BE2C (cell line): Measurements from ENCODE around the gene GPSM1.
"Not testable (repeated sequence)": the region's sequence is repeated elsewhere in the genome, so short reads cannot be mapped to it uniquely, and the experiment has no call there.

ENCODE experiments used
- DNase-seq: peaks from one replicate; pipeline ENCODE4 v3.0.0-alpha.2; 2020
- H3K27me3 ChIP-seq: fragments of 250-450 bp; sonication (Bioruptor Pico); 2 replicates; pipeline ENCODE4 v1.5.1; 2020; ENCODE audit warnings: mild to moderate bottlenecking
- H3K36me3 ChIP-seq: fragments of 250-450 bp; sonication (Bioruptor Pico); 2 replicates; pipeline ENCODE4 v1.5.1; 2020; ENCODE audit warnings: mild to moderate bottlenecking
- H3K4me1 ChIP-seq: fragments of 250-450 bp; sonication (Bioruptor Pico); 2 replicates; pipeline ENCODE4 v1.5.1; 2020
- H3K4me3 ChIP-seq: 2 replicates; pipeline ENCODE4 v1.5.1; 2011; ENCODE audit warnings: low read depth, low read length
- H3K9me3 ChIP-seq: fragments of 250-450 bp; sonication (Bioruptor Pico); 2 replicates; pipeline ENCODE4 v1.5.1; 2020
- TF ChIP-seq, protein P1 (sequence below): IDR thresholded peaks from 2 replicates; pipeline ENCODE4 v1.5.1; 2012; ENCODE audit warnings: mild to moderate bottlenecking, low read depth, low read length

The GPSM1 gene

DNA sequence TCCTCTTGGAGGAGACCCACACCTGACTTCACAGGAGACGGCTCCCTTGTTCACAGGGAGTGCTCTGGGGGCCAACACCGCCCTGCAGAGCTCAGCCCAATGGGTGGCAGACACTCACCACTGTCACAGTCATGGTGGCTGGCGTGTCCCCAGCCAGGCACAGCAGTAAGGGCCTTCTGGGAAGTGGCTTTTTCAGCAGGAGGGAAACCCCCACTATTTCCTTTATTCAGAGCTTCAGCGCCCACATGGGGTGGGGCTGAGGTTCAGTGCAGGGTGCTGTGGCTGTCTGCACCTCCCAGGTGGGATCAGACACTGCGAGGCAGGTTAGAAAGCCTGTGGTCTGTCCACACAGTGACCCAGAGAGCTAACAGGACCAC is 76.2 kb downstream of the GPSM1 start:
- no peak overlapping the region for H3K4me3 ChIP-seq
- H3K36me3 ChIP-seq = peaks cover 63% of the 10 kb centered on the region
- H3K9me3 ChIP-seq = no peaks in the 10 kb centered on the region
- H3K4me1 ChIP-seq = peaks cover 5% of the 10 kb centered on the region
- H3K27me3 ChIP-seq = no peaks in the 10 kb centered on the region
- no peak for DNase-seq
- TF ChIP-seq, protein P1, sequence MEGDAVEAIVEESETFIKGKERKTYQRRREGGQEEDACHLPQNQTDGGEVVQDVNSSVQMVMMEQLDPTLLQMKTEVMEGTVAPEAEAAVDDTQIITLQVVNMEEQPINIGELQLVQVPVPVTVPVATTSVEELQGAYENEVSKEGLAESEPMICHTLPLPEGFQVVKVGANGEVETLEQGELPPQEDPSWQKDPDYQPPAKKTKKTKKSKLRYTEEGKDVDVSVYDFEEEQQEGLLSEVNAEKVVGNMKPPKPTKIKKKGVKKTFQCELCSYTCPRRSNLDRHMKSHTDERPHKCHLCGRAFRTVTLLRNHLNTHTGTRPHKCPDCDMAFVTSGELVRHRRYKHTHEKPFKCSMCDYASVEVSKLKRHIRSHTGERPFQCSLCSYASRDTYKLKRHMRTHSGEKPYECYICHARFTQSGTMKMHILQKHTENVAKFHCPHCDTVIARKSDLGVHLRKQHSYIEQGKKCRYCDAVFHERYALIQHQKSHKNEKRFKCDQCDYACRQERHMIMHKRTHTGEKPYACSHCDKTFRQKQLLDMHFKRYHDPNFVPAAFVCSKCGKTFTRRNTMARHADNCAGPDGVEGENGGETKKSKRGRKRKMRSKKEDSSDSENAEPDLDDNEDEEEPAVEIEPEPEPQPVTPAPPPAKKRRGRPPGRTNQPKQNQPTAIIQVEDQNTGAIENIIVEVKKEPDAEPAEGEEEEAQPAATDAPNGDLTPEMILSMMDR = no peak

DNA sequence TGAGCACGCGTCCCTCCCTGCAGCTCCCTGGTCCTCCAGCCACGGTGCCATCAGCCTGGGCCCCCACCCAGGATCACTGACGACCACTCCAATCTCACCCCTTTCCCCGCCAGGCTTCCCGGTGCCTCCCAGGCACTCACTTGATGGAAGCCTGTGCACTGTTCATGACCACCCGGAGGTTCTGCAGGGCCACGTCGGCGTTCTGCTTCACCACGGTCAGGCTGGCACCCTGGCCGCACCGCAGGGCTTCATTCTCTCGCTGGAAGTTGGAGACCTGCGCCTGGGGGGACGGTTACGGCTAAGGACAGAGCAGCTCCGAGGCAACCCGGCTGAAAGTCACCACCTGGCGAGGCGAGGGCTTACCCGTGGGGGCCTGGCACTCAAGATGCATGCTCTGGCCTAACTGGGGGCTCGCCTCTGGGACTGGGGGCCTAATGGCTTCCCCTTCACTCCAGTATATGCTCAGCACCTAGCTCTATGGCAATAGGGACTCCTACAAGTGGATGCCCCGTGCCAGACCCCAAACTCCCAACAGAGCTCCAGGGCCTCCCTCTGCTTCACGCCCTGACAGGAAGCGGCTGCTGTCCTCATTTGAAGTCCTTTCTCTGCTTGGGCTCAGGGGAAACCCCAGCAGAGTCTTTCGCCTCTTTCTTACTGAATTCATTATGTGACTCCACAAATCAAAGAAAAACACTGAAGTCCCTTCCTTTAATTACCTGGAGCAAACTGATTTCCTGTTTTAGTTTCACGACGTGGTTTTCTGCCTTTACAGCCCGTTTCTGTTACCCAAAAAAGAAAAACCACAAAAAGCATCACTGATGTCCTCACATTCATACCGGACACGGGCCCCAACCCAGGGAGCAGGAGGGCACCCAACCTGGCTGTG is 76.8 kb downstream of the GPSM1 start:
- Histone ChIP-seq H3K4me3 (no peak overlapping the region), H3K36me3 (peaks cover 66% of the 10 kb centered on the region), H3K27me3 (no peaks in the 10 kb centered on the region), H3K4me1 (peaks cover 5% of the 10 kb centered on the region), H3K9me3 (no peaks in the 10 kb centered on the region)
- TF ChIP-seq, protein P1 = no peak
- DNase-seq = no peak

DNA sequence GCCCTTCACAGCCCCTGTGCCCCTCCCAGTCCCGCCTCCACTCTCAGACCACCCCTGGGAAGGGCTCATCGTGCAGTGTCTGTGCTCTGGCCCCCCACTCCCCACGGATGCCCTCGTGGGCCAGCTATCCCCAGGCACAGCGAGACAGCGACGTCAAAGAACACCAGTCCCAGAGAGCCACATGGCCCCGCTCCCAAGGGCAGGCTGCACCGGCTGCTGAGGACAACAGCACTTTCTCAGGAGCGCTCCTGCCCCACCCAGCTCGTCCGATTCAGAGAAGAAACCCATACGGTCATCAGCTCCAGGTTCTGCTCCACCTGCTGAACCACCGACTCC is 77.4 kb downstream of the GPSM1 start:
- TF ChIP-seq, protein P1 = no peak
- Histone ChIP-seq H3K9me3 (no peaks in the 10 kb centered on the region), H3K27me3 (no peaks in the 10 kb centered on the region), H3K4me3 (no peak overlapping the region), H3K36me3 (peaks cover 66% of the 10 kb centered on the region), H3K4me1 (peaks cover 8% of the 10 kb centered on the region)
- DNase-seq = no peak

DNA sequence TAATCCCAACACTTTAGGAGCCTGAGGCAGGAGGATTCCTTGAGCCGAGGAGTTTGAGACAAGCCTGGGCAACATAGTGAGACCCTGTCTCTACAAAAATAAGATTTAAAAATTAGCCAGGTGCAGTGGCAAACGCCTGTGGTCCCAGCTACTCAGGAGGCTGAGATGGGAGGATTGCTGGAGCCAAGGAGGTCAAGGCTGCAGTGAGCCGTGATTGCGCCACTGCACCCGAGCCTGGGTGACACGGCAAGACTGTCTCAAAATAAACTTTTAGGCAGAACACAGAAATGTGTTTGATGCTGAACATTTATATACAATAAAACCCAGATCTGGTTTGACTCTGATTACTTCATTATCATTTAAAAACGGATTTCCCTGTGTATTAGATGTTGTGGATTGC is 78.1 kb downstream of the GPSM1 start:
- Histone ChIP-seq H3K9me3 (no peaks in the 10 kb centered on the region), H3K4me3 (no peak overlapping the region), H3K27me3 (no peaks in the 10 kb centered on the region), H3K4me1 (peaks cover 6% of the 10 kb centered on the region), H3K36me3 (peaks cover 66% of the 10 kb centered on the region)
- TF ChIP-seq, protein P1 = no peak
- no peak for DNase-seq

DNA sequence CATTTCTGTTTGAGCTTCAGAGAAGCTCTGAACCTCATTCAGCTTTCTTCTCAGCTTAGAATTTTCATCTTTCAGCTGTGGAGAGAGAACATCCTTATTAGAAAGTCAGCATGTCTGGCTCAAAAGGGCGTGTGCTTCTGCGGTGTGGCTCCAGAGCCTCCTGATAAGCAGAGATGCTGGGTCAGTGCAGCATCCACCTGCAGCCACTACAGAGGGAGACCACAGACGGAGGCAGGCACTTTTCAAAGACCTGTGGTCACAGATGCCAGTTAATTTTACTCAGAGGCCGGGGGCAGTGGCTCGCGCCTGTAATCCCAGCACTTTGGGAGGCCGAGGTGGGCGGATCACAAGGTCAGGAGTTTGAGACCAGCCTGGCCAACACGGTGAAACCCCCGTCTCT is 78.6 kb downstream of the GPSM1 start:
- H3K36me3 ChIP-seq = peaks cover 66% of the 10 kb centered on the region
- H3K4me3 ChIP-seq, H3K4me1 ChIP-seq, H3K9me3 ChIP-seq, DNase-seq, H3K27me3 ChIP-seq: not testable (repeated sequence)

DNA sequence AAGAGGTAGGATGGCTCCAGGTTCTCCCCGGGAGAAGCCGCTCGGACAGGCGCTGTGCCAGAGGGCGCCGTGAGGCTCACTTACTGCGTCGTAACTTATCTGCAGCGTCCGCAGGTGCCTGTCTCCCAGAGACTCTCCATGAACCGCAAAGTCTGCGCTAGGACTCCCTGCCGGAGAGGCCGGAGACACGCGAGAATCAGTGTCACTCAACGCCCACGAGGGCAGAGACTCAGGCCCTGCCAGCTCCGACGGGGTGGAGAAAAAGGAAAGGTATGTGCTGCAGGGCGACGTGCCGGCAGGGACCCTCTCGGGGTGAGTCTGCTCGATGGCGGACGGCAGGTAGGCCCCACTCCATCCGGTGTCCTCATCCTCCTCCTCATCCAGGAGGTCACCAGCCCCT is 79.7 kb downstream of the GPSM1 start:
- not testable (repeated sequence) for H3K9me3 ChIP-seq, H3K4me3 ChIP-seq, H3K27me3 ChIP-seq, H3K4me1 ChIP-seq, DNase-seq
- peaks cover 58% of the 10 kb centered on the region for H3K36me3 ChIP-seq

DNA sequence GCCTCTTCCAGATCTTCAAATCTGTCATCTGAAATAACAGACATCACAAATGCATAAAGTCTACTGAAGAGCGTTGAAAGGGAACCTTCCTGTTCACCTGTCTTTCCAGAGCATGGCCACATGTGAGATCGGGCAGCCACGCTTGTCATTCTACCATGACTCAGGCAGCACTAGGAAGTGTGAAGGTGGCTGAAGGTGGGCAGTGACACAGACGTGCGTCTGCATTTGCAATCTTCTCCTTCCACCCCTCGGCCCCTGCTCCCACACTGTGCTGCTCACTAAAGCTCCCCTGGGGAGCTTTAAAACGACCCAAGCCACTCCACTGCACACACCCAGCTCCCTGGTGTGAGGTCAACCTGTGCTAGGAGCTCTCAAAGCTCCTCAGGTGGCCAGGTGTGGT is 80.6 kb downstream of the GPSM1 start:
- no peaks in the 10 kb centered on the region for H3K27me3 ChIP-seq
- H3K4me1 ChIP-seq = peaks cover 13% of the 10 kb centered on the region; the same call in 1 of the 2 replicates
- TF ChIP-seq, protein P1 = no peak
- no peaks in the 10 kb centered on the region for H3K9me3 ChIP-seq
- peaks cover 63% of the 10 kb centered on the region for H3K36me3 ChIP-seq
- no peak for DNase-seq
- H3K4me3 ChIP-seq = no peak overlapping the region
